Activated naive CD4-positive, alpha-beta T cell treated with anti-CD3 and anti-CD28 coated beads, Interleukin-2, amount 50 U/mL, for 16 hours (primary cell): Measurements from ENCODE around the gene FLT1.

Experiments used
- DNase-seq: peaks from one replicate; pipeline ENCODE4 v3.0.0-alpha.2; 2020

The FLT1 gene

DNA sequence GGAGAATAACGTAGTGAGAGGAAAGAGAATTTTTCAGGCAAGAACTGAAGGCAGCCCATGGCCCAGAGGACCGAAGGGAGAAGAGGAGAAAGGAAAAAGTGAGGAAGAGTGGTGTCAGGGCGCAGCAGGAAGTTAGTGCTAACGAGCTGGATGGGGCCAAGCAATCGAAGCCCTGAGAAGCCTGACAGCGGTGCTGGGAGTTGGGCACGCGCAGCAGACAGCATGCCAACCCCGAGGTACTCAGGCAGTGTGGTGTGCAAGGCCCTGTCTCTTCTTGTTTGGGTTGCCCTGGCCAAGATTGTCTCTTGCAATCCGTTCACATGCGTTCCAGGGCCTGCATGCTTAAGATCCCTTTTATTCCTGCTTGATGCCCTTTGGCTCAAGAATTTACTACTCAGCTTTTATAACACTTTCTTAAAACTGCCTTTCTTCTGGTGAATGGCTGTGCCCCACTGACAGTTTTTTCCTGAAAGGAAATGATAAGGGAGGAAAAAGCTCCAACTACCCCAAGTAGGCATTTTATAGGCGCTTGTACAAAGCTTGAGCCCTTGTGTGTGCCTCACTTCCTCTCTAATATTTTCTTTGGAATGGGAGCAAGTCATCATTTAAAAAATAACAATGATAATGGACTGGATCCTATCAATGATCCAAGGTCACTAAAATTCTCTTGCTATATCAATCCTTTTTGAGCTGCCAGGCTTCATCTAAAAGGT, 115.4 kb downstream of the FLT1 start:
- DNase-seq: no peak

DNA sequence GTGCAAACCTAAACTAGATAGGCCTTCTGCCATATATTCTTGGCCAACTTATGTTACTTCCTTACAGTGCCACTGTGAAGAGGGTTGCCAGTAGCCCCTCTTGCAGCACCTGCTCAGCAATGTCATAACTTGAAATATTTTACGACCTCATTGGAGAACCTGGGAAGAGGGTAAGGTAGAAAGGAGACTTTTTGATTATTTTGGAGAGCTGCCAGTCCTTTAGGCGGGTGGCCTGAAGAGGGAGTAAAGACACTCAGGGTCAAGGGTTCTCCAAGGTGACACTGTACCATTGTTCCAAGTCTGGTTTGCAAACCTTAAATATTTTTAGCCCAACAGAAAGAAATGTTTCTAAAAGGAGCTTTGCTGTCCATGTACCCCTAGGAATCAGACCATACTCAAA, 118.3 kb downstream of the FLT1 start:
- no peak for DNase-seq

DNA sequence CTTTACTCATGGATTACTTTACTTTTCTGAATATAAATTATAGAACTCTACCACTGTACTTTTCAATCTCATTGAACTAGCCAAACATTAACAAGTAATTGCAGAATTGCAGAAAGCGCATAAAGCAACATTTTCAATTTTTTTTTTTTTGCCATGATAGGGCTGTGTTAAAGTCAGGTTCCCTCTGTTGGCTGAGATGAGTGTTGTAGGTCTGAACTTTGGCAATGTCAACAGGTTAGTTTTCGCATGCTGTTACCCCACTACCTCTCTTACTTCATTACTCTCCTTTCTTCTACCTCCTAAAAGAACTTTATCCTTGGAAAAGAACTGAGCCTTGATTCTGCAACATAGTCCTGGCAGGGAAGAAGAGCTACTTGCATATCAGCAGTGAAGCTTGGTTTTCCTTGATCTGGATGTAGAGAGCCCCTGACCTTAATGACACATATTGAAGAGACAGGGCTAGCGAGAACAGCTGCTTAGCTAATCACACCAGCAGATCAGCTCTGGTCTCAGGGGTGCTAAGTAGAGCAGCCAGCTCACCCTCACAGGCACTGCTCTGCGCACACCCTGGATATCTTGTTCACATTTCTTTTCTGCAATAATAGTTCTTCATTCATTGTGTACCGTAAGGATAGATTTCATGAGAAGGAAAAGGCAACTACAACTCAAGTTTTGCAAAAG, 119.5 kb downstream of the FLT1 start:
- DNase-seq: no peak

DNA sequence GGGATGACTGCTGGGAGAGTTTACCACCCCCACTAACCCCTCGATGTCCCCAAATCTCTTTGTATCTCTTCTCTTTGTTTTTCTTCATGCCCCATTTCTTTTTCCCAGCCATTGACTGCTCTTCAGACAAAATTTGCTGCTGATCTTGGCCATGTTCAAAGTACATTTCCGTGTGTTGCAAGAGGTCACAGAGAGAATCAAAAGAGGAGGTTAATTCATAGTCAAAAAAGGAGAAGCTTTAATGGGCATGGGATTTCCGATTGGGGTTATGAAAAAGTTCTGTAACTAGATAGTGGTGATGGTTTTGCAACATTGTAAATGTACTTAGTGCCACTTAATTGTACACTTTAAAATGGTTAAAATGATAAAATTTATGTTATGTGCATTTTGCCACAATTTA, 121.1 kb downstream of the FLT1 start:
- no peak for DNase-seq

DNA sequence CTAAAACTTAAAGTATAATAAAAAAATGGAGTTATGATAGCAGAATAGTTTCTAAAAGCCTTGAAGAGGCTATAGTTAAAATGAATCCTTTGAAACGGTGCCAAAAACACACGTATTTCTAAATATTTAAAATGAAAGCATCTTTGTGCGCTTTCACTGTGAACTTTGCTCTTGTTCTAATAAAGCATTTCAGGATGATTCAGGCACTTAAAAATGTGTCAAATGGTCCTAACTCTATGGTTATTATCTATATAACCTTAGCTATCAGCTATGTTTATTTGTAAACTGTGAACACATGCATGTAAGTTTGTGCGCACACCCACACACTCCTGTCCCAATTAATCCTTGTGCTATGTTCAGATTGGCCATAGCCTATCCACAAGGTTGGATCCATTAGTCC, 124.5 kb downstream of the FLT1 start:
- DNase-seq: no peak

DNA sequence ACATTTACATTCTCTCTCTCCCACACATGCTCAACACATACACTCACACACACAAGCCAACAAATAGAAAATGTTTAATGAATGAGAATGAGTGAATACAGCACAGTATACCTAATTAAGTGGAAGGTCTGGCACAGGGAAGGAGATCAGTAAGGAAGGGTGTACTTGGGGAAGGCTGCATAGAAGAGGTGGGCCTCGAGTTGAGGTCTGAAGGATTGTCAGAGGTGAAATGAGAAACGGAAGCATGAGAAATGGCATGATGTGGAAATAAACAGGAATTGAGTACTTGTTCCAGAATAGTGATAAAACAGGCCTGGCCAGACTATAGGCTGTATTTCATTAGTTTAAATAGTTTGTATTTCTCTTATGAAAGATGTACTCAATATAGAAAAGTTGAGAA, 136.2 kb downstream of the FLT1 start:
- no peak for DNase-seq

DNA sequence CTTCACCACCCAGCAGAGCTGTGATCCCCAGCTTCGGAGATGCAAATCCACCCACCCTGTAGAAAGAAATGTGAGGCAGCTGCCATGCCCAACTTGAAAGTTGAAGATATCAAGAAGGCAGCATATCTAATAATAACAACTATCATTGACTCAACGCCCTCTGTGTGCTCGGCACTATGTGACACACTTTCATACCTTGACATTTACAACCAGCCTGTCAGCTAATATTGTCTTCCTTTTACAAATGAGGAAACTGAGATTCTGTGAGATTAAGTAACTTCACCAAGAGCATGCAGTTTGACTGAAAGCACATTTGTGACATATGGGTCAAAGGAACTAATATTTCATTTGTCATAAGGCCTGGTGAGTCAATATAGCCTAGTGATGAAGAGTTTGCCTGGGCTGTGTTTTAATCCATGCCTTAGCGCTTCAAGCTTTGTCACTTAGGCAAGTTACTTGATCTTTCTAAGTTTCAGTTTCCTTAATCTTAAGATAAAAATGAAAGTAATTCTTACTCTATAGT, 137.0 kb downstream of the FLT1 start:
- no peak for DNase-seq

DNA sequence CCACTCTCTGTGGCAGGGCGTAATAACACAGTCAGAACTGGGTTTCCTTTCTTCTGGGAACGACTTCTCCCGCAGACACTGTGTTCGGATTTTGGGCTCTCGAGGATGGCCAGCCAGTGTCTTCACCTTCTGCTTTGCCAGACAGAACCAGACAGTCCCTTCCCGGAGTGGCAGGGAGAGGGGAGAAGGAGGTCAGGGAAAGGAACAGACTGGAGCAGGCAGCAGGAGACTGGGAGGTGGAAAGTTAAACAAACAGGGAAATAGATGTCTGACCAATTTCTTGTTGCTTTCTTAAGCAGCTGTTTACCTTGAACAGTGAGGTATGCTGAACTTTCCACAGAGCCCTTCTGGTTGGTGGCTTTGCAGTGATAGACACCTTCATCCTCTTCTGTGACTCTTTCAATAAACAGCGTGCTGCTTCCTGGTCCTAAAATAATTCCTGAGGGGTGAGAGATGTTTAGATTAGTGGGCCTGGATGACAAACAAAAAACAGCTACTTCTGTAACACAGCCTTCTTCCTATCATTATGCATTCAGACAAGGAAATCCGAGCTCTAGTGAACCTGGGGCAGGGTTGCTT, 137.6 kb downstream of the FLT1 start:
- DNase-seq: no peak

DNA sequence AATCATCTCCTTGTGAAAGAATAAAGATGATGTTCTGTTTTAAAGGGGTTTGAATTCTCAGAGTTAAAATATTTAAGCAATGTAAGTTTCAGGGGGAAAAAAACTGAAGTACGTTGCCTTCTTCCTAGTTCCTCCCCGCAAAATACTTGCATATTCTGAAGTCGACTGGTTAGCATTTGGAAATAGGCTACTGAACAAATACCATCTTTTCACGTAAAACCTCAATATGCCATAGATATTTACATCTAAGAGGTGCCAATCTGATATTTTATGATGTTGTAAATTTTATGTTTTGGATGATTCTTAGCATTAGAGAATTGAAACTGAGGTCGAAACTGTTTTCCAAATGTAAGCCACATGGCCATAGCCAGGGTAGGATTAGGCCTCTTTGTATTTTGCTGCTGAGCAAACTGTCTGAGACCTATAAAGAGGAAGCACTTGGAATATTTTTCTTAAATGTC, 138.3 kb downstream of the FLT1 start:
- DNase-seq: no peak

DNA sequence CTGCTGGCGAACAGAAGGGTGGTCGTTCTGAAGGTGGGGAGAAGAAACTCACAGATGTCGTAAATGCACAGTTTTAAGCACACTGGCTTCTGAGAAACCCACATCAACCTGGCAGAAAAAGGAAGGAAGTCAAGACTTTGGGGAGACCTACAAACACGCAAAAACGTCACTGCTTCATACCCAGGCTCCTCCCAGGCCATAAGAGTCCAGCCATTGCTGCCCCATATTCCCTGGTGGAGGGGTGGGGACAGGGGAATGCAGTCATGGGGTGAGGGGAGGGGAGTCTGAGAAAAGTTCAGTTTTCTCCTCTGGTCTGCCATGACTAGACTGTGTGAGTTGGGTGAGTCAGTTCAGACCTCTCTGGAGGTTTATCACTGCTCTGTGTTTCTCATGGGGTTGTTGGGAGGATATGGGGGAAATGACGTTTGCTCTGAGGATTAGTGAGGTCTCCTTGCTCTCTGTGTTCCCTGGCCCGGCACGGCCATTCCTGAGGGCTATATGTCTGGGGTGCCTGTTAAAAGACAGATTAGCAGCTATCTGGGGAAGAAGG, 139.0 kb downstream of the FLT1 start:
- no peak for DNase-seq

DNA sequence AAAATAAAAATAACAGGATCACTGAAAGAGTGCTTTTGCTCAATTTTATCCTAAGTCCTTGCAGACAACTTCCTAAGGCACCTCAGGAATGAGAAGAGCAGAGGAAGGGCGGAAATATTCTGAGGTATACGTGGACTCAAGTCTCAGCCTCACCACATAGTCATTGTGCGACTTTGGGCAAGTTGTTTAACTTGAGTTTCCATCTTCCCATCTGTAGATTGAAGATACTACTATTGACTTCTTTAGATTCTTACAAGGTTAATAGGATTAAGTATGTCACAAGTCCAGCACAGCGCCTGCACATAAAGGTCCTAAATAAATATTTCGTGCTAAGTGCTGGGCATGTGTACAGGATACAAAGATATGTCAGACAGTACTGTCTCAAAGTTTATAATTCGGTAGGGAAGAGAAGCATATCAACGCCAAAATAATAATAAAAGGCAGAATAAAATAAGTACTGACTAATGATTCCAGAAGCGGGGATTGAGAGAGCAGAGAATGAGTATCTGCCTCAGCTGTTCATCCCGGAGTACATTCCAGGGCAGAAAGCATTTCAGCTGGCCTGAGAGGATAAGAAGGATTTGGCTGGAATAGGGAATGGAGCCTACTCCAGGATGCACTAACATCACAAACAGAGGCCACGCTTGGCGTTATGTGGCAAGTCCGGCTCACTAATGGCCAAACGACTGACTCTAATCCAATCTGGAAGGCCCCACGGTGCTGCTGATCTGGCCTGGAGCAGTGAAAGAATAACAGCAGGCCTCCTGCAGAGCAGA, 139.7 kb downstream of the FLT1 start:
- no peak for DNase-seq

DNA sequence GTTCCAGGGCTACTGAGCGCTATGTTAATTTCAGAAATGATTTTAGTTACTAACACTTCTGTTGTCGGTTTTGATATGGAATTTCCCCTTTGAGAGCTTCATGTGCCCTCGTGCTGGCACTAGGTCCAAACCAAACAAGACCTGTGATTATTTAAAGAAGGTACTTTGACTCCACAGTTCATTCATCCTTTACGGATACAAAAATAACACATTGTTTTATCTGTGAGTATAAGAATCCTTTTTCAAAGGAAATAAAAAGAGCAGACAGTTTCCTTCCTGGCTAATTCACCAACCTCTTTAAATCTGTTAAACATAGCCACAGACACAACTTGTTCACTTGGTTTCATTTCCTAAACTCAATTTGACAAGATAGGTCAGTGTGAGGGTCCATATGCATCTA, 141.2 kb downstream of the FLT1 start:
- DNase-seq: no peak

DNA sequence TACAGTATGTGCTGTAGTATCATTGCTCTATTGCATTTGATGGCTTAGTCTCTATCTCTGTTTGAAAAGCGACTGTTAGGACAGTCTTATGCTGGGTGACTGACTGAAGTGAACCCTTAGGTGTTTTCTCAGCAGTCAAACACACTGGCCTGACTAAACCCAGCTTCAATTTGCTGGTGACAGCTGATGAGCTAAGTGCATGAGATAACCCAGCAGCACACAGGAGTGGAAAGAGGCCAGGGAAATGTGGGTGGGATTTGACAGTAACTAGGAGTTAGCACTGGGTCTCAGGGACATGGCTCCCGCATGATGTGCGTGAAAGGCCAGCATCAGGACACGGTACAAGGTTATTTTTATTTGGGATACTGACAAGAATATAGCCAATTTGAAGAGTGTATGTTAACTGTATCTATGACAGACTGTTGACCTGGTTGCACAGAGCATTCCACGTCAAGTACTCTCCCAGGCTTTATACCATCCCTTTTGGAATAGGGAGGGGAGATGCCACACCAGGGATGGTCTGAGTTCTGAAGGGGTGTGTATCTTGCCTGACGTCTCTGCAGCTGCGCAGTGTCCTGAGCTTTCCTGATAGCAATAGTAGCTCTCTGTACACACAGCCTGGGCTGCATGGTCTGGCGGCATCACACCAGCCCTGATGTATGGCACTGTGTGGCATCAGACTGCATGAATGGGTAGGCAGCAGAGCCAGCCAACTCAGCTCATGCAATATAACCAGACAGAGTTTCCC, 144.8 kb downstream of the FLT1 start:
- DNase-seq: no peak

DNA sequence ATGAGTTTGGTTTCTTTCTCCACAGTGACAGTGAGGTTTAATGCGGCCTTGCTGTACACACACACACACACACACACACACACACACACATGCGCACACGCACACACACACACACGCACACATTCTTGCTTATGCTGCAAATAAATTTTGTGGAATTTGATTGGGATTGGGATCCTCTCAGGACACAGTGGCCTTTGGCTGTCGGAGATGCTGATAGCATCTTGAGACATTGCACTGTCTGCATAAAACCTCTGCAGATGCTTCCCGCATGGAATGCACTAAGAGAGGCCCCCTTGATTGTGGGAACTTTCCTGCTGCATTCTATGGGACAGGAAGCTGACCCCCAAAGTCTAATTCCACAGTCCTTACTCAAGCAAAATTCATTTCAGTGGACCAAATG, 145.6 kb downstream of the FLT1 start:
- no peak for DNase-seq

DNA sequence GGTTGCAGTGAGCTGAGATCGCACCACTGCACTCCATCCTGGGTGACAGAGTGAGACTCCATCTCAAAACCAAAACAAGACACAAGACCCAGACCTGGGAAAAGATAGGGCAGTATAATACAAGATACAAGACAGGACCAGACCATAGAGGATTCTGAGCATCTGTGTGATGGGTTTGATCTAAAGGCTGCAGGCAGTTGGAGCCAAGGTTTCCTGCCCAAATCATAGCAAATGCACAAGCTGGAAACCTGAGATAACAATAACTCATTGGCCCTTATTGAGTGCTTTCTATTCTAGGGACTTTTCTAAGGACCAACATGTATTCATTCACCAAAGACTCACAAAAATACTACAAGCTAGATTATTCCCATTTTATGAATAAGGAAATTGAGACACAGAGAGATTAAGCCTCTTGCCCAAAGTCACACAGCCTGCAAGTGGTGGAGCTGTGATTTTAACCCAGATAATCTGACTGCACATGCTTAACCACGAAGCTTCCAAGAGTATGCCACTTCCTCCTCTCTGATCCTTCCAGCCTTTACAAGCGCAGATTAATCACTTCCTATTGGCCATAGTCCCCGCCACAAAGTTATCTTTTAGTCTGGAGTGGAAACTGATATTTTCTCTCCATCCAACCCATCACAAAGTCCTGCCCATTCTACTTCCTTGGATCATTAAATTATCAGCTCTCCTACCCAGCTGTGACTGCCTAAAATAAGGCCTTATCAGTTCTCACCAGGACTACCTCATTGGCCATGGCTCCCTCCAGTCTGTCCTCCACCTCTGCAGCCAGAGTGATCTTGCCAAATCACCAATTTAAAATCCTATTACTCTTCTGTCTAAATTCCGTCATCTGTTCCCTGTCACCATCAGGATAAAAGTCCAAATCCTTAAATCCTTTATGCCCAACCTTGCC, 147.2 kb downstream of the FLT1 start:
- DNase-seq: no peak

DNA sequence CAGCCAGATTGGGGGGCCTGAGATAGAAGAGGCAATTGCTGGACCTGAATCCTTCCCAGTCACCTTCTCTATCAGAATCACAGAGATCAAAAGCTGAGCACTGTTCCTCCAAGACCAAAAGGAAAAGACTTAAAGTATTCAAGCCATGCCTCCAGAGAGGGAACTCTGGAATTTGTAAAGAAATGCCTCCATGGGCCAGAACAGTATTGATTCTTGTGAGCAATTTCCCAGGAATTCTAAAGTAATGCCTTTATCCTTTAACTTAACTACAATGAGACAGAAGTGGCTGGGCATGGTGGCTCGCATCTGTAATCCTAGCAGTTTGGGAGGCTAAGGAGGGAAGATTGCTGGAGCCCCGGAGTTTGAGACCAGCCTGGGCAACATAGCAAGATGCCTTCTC, 148.8 kb downstream of the FLT1 start:
- no peak for DNase-seq

DNA sequence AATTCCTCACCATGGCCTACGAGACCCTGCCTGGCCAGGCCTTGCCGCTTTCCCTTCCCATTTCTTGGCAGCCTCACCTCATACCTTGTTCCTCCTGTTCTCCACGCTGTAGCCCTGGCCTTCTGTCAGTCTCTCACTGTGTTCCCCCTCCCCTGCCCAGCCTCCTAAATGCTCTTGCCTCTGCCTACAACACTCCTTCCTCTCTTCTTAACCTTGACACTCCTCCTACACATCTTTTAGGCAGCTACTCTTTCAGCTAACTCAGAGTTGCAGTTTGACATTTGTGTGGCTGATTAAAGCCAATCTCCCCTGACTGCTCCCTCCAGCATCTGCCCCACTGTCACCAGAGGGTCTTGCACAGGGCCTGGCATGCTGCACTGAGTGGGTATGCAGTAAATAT, 150.8 kb downstream of the FLT1 start:
- no peak for DNase-seq

DNA sequence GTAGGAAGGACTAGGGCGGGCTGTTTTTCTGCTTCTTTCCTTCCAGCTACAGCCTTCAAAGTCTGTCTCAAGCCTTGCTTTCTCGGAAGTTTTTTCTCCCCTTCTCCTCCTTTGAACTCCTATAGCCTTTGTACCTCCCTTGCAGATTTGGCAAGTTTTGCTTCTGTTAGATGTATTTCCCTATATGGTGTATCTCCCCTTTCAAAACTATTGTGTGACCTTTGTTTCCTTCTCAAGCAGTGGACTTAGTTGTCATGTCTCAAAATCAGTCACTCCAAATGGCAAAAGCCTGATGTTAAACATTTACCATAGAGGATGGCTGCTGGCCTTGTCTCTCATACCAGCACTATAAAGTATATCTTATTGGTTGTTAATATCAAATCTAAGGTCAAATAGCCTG, 152.7 kb downstream of the FLT1 start:
- no peak for DNase-seq

DNA sequence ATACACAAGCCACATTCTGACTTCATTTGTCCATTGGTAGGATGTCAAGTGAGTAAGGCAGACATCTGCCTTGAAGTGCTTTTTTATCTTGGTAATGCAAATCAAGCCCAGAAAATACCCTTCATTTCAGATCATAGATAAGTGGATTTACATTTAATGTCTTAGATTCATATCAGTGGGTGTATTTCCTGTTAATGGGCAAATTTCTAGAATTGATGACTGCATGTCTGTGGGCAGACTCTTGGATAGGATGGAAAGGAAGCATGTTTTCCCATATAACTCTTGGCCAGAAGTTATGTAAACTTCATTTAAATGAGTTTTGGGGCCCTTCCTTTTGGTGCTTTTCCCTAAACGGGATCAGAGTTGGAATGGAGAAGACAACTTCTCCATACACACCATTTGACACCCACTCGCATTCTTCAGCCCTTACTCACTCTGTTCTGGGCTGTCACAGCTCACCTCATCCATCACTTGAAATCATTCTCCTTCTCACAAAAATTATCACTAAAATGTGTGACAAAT, 154.6 kb downstream of the FLT1 start:
- DNase-seq: no peak

DNA sequence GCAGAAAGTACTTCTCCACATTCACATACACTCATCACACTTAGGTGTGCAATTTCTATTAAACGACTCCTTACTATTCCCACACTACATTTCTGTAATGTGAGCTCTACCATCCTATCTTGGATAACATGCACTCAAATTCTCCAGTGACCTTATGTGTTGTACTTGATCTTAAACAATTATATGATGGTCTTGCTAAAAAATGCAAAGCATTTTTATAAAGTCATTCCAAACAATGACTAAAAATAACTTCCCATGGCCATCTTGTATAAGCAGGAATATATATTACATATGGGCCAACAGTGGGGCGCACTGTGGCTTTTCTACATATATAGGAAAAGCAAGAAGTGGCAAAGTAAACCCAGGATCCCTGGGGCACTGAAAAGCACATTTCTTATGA, 155.5 kb downstream of the FLT1 start:
- DNase-seq: no peak

DNA sequence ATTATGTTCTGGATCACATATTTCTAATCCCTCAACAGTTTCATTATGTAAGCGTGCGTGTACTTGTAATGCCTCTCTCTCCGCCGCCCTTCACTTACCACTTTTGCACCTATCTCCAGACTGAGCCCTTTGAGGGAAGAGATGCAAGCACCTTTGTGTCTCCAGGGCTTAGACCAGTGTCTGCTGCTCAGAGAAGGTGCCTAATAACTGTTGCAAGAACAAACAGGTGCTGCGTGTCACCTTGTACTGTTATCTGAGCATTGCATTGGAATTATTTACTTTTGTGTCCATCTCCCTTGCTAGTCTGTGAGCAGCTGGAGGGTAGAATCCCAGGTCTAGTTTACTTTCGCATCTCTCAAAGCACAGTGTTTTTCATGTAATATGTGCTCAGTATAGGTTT, 156.2 kb downstream of the FLT1 start:
- DNase-seq: no peak
